Astrocyte of the cerebellum (primary cell): ENCODE measurements around the gene NECTIN2.
"Not testable (repeated sequence)": the region's sequence is repeated elsewhere in the genome, so short reads cannot be mapped to it uniquely, and the experiment has no call there.

Source experiments
- DNase-seq: peaks from one replicate; pipeline ENCODE4 v3.0.0-alpha.2; 2011; ENCODE audit warnings: low read depth
- H3K4me3 ChIP-seq: 2 replicates; pipeline ENCODE4 v1.5.1; 2011; ENCODE audit warnings: mild to moderate bottlenecking, low read depth, low read length, moderate library complexity
- in situ Hi-C: cut with HindIII; loops from 2 replicates; pipeline ENCODE4 v1.10.0; 2017; ENCODE audit warnings: low sequenced_read_pairs
- TF ChIP-seq, protein P1 (sequence below): IDR thresholded peaks from 2 replicates; pipeline ENCODE4 v1.5.1; 2012; ENCODE audit warnings: low read length, low read depth, moderate library complexity, mild to moderate bottlenecking; ENCODE audit errors: missing control alignments

Gene NECTIN2

DNA sequence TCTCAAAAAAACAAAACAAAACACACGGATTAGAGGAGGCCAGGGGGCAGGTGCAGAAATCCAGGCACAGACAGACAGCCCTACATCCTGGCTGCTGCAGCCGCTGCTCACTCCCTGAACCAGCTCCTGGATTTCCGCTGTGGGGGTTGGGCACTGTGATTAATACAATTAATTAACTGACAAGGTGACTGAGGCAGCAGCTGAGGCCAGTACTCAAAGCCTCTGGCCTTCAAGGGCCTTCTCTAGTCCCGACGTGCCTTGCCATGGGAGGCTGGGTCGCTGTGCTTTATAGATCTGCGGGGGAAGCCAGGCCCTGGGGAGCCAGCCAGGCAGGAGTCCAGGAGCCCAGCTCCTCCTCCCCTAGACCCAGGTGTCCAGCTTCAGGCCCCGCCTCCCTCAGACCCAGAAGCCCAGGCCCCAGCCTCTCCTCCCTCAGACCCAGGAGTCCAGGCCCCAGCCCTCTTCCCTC is 4.6 kb downstream of the NECTIN2 start:
- no peak for DNase-seq
- TF ChIP-seq, protein P1, sequence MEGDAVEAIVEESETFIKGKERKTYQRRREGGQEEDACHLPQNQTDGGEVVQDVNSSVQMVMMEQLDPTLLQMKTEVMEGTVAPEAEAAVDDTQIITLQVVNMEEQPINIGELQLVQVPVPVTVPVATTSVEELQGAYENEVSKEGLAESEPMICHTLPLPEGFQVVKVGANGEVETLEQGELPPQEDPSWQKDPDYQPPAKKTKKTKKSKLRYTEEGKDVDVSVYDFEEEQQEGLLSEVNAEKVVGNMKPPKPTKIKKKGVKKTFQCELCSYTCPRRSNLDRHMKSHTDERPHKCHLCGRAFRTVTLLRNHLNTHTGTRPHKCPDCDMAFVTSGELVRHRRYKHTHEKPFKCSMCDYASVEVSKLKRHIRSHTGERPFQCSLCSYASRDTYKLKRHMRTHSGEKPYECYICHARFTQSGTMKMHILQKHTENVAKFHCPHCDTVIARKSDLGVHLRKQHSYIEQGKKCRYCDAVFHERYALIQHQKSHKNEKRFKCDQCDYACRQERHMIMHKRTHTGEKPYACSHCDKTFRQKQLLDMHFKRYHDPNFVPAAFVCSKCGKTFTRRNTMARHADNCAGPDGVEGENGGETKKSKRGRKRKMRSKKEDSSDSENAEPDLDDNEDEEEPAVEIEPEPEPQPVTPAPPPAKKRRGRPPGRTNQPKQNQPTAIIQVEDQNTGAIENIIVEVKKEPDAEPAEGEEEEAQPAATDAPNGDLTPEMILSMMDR = no peak
- in situ Hi-C loops = no loop called here
- H3K4me3 ChIP-seq = no peak overlapping the region

DNA sequence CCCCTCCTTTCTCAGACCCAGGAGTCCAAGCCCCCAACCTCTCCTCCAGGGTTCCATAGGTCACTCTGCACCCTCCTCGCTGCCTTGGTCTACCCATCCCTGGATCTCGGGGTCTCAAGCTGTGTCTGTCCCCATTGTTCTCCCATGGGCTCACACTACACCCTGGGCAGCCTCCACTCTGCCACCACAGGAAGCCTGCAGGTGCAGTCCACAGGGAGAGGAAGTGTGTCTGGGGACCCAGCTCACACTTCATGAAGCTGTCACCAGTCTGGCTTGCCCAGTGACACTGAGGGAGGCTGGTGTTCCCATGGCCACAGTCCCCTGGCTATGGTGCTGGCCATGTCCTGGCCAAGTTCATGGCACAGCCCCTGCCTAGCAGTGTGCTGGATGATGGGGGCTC is 5.3 kb downstream of the NECTIN2 start:
- H3K4me3 ChIP-seq = no peak overlapping the region
- in situ Hi-C loops = no loop called here
- no peak for DNase-seq
- TF ChIP-seq, protein P1 = no peak

DNA sequence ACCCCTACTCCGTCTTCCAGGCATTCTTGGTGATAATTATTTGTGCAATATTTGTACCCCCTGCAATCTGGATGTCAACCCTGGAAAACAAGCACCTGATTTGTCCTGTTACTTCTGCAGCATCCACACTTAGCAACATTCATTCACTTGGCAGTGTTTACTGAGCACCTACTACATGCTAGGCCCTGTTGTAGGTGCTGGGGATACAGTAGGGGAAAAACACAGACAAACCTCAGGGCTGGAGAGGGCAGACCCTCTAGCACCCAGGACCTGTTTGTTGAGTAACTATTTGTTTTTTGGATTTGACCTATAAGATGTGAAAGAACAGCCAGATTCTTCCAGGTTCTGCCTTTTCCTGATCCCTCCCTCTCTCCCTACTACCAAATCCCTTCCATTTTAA is 9.5 kb downstream of the NECTIN2 start:
- TF ChIP-seq, protein P1 = no peak
- DNase-seq = no peak
- H3K4me3 ChIP-seq = no peak overlapping the region
- in situ Hi-C loops = no loop called here

DNA sequence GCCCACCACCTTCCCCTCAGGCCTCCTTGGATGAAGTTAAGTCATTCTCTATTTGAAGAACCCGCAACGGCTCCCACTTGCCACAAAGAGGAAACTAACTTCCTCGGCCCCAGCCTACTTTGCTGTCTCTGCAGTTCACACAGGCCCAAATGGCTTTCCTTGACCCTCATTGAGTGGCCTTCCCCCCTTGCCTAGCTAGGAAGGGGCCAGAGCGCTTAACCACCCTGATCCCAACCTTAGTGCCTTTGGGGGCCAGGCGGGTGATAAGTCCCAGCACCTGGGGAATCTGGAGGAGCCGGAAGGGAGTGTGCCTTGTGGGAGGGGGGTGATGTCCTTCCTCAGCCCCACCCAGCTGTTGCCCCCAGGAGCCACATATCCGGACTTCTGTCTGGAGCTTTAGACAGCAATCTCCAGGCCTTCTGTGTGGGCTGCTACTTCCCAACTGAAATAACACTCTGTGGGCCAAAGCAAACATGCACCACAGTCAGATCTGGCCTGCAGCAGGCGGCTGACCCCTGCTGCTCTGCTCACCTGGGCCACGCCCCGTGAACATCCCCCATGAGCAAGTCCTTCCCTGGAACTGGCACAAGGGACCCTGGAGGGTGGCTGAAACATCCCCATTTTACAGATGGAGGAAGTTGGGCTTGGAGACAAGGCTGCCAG is 10.5 kb downstream of the NECTIN2 start:
- H3K4me3 ChIP-seq = no peak overlapping the region
- TF ChIP-seq, protein P1 = no peak
- no peak for DNase-seq
- in situ Hi-C loops = no loop called here

DNA sequence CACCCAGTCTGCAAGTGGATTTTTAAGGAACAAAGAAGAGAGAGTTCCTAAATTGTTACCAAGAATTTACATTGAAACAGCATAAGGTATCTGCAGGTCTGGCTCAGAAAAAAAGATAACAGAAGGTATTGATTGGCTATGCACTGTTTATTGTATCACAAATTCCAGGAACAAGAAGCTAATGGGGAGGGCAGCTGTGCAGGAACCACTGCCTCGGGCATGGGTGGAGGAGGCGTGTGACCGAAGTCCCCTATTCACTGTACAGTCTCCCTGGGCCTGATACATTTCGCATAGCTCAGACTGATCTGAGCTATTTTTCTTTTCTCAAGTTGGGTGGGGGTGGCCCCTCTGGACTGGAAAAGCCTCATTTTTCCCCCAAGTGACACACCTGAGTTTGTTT is 11.7 kb downstream of the NECTIN2 start:
- no peak overlapping the region for H3K4me3 ChIP-seq
- in situ Hi-C loops = no loop called here
- TF ChIP-seq, protein P1 = no peak
- no peak for DNase-seq

DNA sequence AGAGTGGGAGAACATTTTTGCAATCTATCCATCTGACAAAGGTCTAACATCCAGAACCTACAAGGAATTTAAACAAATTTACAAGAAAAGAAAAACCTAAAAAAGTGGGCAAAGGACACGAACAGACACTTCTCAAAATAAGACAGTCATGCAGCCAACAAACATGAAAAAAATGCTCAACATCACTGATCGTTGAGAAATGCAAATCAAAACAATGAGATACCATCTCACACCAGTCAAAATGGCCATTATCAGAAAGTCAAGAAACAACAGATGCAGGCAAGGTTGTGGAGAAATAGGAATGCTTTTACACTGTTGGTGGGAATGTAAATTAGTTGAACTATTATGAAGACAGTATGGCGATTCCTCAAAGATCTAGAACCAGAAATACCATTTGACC is 15.5 kb downstream of the NECTIN2 start:
- H3K4me3 ChIP-seq, in situ Hi-C loops, DNase-seq: not testable (repeated sequence)

DNA sequence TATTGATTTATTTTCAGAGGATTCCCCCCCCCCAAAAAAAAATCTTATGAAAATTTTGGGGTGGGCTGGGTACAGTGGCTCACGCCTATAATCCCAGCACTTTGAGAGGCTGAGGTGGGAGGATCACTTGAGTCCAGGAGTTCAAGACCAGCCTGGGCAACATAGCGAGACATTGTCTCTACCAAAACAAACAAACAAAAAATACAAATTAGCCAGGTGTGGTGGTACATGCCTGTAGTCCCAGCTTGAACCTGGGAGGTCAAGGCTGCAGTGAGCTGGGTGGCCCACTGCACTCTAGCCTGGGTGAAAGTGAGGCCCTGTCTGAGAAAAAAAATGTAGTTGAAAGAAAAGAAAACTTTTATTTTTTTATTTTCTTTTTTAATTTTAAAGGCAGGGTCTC is 17.9 kb downstream of the NECTIN2 start:
- TF ChIP-seq, protein P1 = no peak
- H3K4me3 ChIP-seq = no peak overlapping the region
- DNase-seq = no peak
- in situ Hi-C loops = no loop called here
